MM.1S (cell line): ENCODE measurements around the gene TMEM108.

Experiments
- CTCF ChIP-seq: fragments of 300-600 bp; sonication (generic); IDR thresholded peaks from 2 replicates; pipeline ENCODE4 v1.5.1; 2016; ENCODE audit warnings: antibody characterized with exemption, low read length, mixed read lengths
- EZH2 ChIP-seq: fragments of 300-600 bp; sonication (generic); optimal IDR thresholded peaks from 2 replicates; pipeline ENCODE3; 2017; ENCODE audit warnings: low read depth, mild to moderate bottlenecking, antibody characterized with exemption, low read length, mixed read lengths

DNA sequence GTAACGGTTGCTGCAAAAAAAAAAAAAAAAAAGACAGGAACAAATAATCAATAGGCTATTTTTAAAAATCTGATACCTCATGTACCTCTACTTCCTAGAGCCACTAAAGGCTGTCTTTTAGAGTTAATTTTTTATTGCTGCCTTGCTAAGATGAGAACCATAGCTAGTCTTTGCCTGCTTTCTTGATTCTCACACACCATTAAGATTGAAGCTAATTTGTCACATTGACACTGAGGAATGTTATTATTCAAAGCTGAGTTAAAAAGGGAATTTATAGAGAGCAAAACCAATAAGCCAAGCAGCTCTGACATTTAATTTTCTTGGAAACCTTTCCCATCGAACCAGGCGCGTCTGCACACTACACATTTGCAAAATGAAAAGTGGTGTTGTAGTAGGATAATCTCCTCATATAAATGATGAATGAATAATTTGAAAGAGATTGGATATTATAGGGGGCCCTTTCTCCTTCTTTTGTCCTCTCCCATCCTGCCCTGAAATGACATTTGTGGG is 149.7 kb downstream of the TMEM108 start:
- no peak for TF ChIP-seq CTCF
- TF ChIP-seq EZH2: no peak
